Measurements from ENCODE around the gene GALNT12.

GRCh38 chr9:98783518-98784226, 23.8 kb upstream of the GALNT12 start:
- no peak for TF ChIP-seq CTCF (IDR thresholded peaks at IDR 0.05)
- no peak for TF ChIP-seq POLR2AphosphoS5 (IDR thresholded peaks at IDR 0.05)
- no peak for TF ChIP-seq POLR2A (IDR thresholded peaks at IDR 0.05)

All from prostate gland (tissue), 2 donors.